Kidney epithelial cell (primary cell): ENCODE data around the gene ADPRHL1. TPM values are rescaled to one million over a fixed set of nuclear protein-coding genes. Genes with fewer than 3 reads are reported as not detected.
"Not testable (repeated sequence)": the region's sequence is repeated elsewhere in the genome, so short reads cannot be mapped to it uniquely, and the experiment has no call there.

Experiments
- DNase-seq: peaks from one replicate; pipeline ENCODE4 v3.0.0-alpha.2; 2010; ENCODE audit warnings: low read depth
- H3K27me3 ChIP-seq: 2 replicates; pipeline ENCODE4 v1.6.0; 2011; ENCODE audit warnings: low read length; ENCODE audit not compliant: control insufficient read depth, insufficient read depth
- H3K36me3 ChIP-seq: 2 replicates; pipeline ENCODE4 v1.5.1; 2011; ENCODE audit warnings: low read length; ENCODE audit not compliant: control insufficient read depth, insufficient read depth
- H3K4me3 ChIP-seq: 2 replicates; pipeline ENCODE4 v1.5.1; 2011; ENCODE audit warnings: low read depth, mild to moderate bottlenecking, control low read depth, low read length
- total RNA-seq: library from RNA; depleted of rRNA; stranded (reverse); fragments of >200 nt; gene quantifications from 2 replicates; pipeline ENCODE4 v1.2.3, GENCODE V29; 2015
- TF ChIP-seq, protein P1 (sequence below): IDR thresholded peaks from 2 replicates; pipeline ENCODE4 v1.5.1; 2011; ENCODE audit warnings: mild to moderate bottlenecking, moderate library complexity, low read length, control low read depth, inconsistent platforms; ENCODE audit not compliant: insufficient read depth, poor library complexity, severe bottlenecking

Gene ADPRHL1
- total RNA-seq, 1 donor from 2014 or later = 0.84 TPM

DNA sequence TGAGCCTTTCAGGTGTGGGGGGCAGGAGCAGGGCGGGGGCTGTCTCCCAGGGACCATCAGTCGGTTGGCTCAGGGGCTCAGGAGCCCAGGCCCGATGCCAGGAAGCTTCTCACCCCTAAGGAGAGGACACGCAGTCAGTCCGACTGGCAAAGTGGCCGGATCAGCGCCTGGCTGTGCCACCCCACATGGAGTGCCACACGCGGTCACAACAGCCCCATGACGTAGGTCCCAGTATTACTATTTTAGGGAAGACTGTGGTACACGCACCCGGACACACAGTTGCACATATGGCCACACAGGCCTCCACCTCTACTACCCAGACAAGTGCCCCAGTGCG lies 60.1 kb downstream of the ADPRHL1 start:
- TF ChIP-seq, protein P1, sequence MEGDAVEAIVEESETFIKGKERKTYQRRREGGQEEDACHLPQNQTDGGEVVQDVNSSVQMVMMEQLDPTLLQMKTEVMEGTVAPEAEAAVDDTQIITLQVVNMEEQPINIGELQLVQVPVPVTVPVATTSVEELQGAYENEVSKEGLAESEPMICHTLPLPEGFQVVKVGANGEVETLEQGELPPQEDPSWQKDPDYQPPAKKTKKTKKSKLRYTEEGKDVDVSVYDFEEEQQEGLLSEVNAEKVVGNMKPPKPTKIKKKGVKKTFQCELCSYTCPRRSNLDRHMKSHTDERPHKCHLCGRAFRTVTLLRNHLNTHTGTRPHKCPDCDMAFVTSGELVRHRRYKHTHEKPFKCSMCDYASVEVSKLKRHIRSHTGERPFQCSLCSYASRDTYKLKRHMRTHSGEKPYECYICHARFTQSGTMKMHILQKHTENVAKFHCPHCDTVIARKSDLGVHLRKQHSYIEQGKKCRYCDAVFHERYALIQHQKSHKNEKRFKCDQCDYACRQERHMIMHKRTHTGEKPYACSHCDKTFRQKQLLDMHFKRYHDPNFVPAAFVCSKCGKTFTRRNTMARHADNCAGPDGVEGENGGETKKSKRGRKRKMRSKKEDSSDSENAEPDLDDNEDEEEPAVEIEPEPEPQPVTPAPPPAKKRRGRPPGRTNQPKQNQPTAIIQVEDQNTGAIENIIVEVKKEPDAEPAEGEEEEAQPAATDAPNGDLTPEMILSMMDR = no peak
- H3K36me3 ChIP-seq = no peaks in the 10 kb centered on the region
- H3K27me3 ChIP-seq = no peaks in the 10 kb centered on the region
- H3K4me3 ChIP-seq = peak overlapping the region; percentile 56
- DNase-seq = no peak

DNA sequence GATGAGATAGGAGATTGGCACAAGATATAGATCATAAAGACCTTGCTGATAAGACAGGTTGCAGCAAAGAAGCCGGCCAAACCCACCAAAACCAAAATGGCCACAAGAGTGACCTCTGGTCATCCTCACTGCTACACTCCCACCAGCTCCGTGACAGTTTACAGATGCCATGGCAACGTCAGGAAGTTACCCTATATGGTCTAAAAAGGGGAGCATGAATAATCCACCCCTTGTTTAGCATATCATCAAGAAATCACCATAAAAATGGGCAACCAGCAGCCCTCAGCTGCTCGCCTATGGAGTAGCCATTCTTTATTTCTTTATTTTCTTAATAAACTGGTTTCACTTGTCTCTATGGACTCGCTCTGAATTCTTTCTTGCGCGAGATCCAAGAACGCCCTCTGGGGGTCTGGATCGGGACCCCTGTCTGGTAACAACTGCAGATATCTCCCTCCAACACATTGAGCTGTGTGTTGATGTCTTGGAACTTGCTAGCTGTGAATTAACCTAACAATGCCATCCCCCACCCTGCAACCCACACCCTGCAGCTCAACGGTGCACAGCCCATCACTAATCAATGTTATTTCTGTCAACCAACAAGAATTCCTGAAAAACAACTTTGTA lies 62.3 kb downstream of the ADPRHL1 start:
- no peak overlapping the region for H3K4me3 ChIP-seq

GRCh38 chr13:113389586-113389985 lies 63.7 kb downstream of the ADPRHL1 start:
- not testable (repeated sequence) for H3K27me3 ChIP-seq

More for the DNA sequence above, 62.3 kb downstream of the ADPRHL1 start:
- no peak for DNase-seq
- TF ChIP-seq, protein P1 = no peak
- Histone ChIP-seq H3K27me3 (no peaks in the 10 kb centered on the region), H3K36me3 (no peaks in the 10 kb centered on the region)

GRCh38 chr13:113387396-113387795 lies 65.9 kb downstream of the ADPRHL1 start:
- TF ChIP-seq, protein P1 = no peak
- DNase-seq = no peak
- H3K4me3 ChIP-seq = no peak overlapping the region
- no peaks in the 10 kb centered on the region for H3K36me3 ChIP-seq
- H3K27me3 ChIP-seq = no peaks in the 10 kb centered on the region

More at GRCh38 chr13:113389586-113389985, 63.7 kb downstream of the ADPRHL1 start:
- H3K4me3 ChIP-seq, DNase-seq, H3K36me3 ChIP-seq: not testable (repeated sequence)

DNA sequence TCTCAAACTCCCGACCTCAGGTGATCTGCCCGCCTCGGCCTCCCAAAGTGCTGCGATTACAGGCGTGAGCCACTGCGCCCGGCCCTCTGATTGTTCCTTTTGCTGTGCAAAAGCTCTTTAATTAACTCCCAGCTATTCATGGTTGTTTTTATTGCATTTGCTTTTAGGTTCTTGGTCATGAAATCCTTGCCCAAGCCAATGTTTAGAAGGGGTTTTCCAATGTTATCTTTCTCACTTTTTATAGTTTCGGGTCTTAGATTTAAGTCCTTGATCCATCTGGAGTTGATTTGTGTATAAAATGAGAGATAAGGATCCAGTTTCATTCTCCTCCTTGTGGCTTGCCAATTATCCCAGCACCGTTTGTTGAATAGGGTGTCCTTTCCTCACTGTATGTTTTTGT lies 70.2 kb downstream of the ADPRHL1 start:
- Histone ChIP-seq H3K36me3 (no peaks in the 10 kb centered on the region), H3K4me3 (no peak overlapping the region), H3K27me3 (peaks cover 10% of the 10 kb centered on the region)
- DNase-seq = no peak
- TF ChIP-seq, protein P1 = no peak

DNA sequence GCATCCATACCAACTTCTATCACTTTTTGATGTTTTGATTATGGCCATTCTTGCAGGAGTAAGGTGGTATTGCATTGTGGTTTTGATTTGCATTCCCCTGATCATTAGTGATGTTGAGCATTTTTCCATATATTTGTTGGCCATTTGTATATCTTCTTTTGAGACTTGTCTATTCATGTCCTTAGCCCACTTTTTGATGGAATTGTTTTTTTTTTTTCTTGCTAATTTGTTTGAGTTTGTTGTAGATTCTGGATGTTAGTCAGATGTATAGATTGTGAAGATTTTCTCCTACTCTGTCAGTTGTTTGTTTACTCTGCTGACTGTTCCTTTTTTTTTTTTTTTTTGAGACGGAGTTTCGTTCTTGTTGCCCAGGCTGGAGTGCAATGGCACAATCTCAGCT lies 70.7 kb downstream of the ADPRHL1 start:
- H3K27me3 ChIP-seq, H3K4me3 ChIP-seq, DNase-seq, H3K36me3 ChIP-seq: not testable (repeated sequence)

- H3K27me3 ChIP-seq = peaks cover 19% of the 10 kb centered on the region
- H3K4me3 ChIP-seq = no peak overlapping the region
- DNase-seq = no peak
- no peaks in the 10 kb centered on the region for H3K36me3 ChIP-seq
- TF ChIP-seq, protein P1 = no peak
Observed at GRCh38 chr13:113378825-113379224, 74.5 kb downstream of the ADPRHL1 start.
